MM.1S (cell line): Measurements from ENCODE around the gene TPRN.

Experiments
- EZH2 ChIP-seq: fragments of 300-600 bp; sonication (generic); optimal IDR thresholded peaks from 2 replicates; pipeline ENCODE3; 2017; ENCODE audit warnings: low read depth, mild to moderate bottlenecking, antibody characterized with exemption, low read length, mixed read lengths
- EZH2phosphoT487 ChIP-seq: fragments of 300-600 bp; sonication (generic); IDR thresholded peaks from 2 replicates; pipeline ENCODE4 v1.6.1; 2018; ENCODE audit warnings: antibody characterized with exemption, low read length
- TF ChIP-seq, protein P1 (sequence below): fragments of 300-600 bp; sonication (generic); IDR thresholded peaks from 2 replicates; pipeline ENCODE4 v1.5.1; 2016; ENCODE audit warnings: antibody characterized with exemption, low read length, mixed read lengths

DNA sequence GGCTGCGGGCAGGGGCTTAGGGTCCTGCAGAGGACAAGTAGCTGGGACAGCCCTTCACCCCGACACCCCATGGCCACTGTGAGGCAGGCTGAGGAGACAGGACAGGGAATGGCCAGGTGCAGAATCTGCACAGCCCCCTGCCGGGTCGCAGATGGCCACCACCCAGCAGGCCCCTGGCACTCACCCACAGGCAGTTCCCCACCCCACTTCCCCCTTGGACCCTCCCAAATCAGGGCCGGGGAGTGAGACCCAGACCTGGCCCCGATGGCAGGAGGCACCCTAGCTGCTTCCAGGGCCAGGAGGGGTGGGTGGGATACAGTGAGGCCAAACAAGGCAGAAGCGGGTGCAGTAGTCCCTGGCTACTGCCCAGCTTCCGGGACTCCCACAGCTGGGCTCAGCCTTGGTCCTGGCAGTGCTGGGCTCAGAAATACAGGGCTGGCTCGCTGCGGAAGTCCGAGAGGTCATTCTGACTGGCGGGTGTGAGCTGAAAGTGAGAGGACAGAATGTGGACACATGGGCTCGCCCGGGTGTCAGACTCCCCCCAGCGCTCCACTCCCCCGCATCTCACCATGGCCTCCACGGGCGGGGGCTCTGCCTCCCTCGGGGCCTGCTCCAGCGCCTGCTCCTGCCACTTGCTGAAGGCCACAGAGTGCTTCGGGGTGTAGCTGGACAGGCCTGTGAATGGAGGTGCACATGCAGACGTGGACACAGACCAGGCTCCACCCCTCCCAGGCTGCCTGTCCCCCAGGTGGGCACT lies 8.7 kb downstream of the TPRN start:
- TF ChIP-seq EZH2phosphoT487 (no peak), EZH2 (no peak)
- TF ChIP-seq, protein P1, sequence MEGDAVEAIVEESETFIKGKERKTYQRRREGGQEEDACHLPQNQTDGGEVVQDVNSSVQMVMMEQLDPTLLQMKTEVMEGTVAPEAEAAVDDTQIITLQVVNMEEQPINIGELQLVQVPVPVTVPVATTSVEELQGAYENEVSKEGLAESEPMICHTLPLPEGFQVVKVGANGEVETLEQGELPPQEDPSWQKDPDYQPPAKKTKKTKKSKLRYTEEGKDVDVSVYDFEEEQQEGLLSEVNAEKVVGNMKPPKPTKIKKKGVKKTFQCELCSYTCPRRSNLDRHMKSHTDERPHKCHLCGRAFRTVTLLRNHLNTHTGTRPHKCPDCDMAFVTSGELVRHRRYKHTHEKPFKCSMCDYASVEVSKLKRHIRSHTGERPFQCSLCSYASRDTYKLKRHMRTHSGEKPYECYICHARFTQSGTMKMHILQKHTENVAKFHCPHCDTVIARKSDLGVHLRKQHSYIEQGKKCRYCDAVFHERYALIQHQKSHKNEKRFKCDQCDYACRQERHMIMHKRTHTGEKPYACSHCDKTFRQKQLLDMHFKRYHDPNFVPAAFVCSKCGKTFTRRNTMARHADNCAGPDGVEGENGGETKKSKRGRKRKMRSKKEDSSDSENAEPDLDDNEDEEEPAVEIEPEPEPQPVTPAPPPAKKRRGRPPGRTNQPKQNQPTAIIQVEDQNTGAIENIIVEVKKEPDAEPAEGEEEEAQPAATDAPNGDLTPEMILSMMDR = no peak
